Measurements from ENCODE around the gene CHRM4.

- no peak for TF ChIP-seq POLR2A (IDR thresholded peaks at IDR 0.05; ENCODE audit: low read depth, low read length)
- TF ChIP-seq POLR2AphosphoS5 (IDR thresholded peaks at IDR 0.05; ENCODE audit: low read depth, low read length), result no peak
- no peak for TF ChIP-seq TAF1 (IDR thresholded peaks at IDR 0.05; ENCODE audit: borderline replicate concordance, low read depth, low read length)
Observed at GRCh38 chr11:46426233-46426991, 34.8 kb upstream of the CHRM4 start.

Measured in GM12892 (cell line).